HPDE6-E6E7 (cell line): ENCODE results near the gene USP44.

ENCODE experiments used
- DNase-seq: peaks from one replicate; pipeline ENCODE4 v3.0.0; 2011; ENCODE audit warnings: missing footprints; ENCODE audit errors: extremely low spot score

USP44 gene

DNA sequence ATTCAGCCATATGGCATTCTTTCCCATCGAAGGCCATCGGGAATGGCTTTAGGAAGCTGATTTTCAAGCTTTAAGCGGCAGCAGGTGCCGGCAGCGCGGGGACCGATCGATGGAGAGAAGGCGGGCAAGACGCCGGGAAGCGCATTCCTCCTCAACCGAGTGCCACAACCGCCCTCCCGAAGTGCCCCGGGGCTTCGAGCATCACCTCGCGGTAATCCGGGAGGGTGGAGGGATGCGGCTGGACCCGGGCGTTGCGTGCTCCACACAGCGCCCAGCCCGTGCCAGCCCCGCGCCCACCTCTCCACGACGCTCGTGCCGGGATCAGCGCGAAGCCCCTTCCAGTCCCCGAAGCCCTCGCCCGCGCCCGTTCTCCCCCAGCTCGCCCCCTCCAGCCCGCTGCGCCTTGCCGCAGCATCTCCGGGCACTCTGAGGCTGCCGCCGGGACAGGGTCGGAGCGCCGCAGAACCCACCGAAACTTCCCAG, 3.2 kb downstream of the USP44 start:
- DNase-seq = no peak

DNA sequence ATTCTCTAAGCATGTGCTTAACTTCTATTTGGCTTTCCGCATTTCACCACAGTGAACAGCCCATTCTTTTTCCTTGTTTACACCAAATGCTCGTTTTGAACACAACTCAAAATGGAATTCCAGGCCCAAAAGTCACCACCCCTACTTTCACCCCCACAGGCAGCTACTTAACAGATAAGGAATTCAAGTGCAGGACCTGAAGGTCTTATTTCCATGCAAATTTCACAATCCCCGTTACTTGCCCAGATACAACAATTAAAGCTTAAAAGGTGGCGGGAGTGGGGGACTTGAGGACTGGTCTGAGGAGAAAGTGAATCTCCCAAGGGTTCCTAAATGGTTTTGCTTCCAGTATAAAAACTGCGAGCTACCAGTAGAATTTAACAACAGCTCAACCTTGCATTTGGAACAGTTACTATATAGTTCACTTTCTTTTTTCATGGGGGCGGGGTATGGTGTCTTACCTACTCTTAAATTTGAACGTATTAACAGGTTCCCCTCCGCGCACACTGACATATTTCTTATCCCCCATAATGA, 3.7 kb downstream of the USP44 start:
- no peak for DNase-seq

DNA sequence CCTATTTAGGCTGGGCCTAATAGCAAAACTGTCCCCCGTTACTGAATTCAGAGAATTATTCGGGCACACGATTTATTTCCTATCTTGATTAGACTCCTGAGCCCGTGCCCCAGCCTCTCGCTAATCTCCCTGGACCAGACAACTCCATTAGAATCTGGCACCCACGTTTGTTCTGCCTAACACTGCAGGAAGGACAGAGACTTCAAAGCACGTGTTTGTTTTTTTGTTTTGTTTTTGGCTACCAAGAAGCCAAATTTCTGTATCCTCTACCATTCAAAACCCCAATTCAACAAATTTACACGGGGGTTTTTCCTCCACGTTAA, 4.8 kb downstream of the USP44 start:
- no peak for DNase-seq

DNA sequence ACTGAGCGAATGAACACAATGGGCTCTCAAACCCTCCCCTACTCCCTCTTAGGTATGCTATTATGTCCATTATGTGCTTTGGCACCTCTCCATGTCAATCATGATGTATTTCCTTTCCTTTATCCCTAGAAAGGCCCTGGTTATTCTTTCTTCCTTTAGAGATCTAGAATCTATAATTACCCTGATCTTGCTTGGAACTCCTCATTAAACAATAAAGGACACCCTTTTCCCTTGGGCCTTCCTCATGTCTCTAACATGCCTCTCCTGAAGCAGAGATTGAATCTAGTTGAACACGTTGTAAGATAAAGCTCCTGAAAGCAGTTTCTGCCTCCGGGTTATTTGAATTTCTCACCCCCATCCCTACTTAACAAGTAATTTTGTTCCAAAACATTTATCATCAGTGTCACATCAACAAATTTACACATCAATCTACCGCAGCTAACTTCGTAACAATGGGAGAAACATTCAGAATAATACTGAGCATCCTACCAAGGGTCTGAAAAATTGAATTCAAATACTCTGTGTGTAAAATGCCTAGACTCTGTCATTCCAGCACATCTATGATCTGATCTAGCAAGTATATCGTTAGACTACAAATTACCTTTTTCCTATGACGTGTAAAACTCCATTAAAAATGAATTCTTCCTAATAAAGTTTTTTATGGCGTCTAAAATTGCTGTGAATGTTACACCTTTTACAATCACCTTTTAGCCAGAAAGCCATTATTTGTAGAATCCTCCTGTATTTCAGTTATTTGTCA, 5.4 kb downstream of the USP44 start:
- DNase-seq = no peak

DNA sequence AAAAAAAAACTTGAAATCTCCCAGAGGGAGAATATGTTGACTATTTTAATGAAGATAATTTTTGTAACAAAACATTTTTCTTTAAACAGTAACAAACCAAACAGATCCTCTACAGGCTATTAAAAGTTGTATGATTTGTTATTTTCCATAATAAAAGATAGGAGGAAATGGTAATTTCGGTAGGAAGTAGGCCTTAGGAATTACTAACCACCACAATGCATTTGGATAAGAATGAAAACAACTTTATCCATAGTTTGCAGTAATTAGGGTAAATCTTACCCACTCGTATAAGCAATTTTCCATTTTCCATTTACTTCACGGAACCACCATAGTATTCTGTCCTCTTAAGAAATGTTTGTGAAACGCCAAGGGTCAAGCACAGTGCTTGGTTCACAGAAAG, 6.0 kb downstream of the USP44 start:
- no peak for DNase-seq

DNA sequence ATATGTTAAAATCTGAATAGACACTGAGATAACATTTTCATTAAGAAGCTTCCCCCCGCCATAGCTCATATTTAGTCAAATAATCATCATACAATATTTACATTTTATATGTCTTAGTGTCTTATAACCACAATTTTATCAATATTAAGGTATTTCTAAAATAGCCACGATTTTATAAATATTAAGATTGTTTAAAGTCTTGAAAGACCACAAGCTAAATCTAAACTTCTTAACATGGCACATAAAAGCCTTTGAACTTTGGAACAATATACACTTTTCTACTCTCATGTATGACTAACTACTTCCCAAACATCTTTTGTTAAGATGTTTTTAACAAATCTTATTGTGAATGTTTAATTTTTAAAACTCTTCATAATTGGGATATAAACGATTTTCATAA, 6.5 kb downstream of the USP44 start:
- no peak for DNase-seq

DNA sequence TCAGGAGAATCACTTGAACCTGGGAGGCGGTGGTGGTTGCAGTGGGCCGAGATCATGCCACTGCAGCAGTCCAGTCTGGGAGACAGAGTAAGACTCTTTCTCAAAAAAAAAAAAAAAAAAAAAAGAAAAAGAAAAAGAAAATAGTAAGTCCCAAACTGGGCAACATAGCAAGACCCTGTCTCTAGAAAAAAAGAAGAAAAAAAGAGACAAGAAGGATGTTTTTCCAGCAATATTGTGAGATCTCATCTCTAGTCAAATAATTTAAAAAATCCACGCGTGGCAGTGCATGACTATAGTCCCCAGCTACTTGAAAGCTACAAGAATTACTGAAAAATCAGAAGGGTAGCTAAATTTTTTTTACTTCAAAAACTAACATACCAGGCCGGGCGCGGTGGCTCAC, 8.0 kb downstream of the USP44 start:
- no peak for DNase-seq

DNA sequence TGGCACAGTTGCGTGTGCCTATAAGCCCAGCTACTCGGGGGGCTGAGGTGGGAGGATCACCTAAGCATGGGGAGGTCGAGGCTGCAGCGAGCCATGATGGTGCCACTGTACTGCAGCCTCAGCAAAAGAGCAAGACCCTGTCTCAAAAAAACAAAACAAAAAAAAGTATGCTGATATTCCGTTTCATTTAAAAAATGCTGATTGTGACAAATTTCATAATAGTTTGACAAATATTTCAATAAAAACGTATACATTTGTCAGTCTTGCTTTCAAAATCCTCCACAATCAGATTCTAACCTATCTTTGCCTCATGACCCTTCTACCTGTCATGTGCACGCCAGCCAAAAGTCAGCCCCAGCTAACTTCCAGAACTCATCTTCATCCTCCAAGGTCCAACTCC, 9.8 kb downstream of the USP44 start:
- no peak for DNase-seq

DNA sequence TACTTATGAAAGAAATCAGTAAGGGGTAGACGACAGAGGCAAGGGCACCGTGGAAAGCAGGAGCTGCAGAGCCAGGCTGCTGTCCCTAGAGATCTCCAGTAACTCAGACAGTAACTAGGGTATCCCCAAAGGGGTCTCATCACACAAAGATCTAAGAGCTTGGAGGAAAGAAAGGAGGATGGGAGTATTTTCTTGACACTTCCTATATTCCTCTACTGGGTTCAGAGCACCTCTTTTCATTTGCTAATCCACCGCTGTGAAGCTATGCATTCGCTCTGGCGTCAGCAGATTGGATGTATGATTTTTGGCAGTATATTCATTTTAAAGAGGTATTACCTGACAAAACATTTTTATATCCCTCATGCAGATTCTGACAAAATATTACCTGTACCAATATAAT, 12.6 kb downstream of the USP44 start:
- DNase-seq = no peak

DNA sequence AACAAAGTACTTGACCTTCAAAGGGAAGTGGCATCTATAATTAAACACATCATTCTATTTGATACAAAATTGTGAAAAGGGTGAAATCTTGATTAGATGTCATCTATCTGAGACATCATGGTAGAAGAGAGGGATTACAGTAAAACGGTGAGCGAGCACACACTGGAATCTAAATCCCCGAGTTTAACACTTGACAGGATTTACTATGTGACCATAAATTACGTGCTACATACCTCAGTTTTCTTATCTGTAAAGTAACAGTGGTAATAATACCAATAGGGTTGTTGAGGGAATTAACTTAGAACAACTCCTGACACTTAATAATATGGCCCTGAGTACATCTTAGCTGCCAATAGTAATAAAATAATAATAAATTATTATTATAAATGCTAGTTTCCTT, 13.3 kb downstream of the USP44 start:
- DNase-seq = no peak

DNA sequence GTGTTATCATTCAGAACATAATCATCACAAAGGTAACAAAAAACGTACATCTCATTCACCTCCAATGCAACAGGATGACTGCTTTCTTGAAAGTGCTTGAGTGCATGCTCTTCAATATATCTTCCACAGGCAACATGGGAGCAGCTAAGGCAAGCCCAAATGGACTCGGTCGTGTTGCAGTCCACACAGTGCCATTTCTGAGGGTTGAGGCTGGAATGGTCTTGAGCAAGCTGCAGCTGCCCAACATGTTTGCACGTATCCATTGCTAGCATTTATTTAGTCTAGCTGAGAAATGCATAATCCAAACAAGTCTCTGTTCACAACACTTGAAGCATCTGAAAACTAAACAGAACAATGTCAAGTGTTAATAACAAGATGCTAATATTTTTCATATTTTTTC, 17.3 kb downstream of the USP44 start:
- no peak for DNase-seq

DNA sequence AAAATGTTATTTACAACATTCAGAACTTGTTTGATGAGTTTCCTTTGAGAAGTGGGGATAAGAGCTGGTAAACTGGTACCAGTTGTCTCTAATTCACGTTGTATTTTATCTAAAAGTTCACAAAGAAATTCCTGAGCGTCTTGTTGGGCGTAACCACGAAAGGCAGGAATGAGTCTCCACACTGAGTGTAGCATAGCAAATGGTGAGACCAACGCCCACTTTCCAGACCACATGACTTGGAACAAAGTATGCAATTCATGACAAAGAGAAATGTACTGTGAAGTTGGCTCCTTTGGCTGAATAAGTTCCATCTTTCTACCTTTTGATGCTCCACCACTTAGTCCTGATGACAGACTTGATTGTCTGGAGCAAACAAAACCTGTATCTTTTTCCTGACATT, 18.4 kb downstream of the USP44 start:
- DNase-seq = no peak

DNA sequence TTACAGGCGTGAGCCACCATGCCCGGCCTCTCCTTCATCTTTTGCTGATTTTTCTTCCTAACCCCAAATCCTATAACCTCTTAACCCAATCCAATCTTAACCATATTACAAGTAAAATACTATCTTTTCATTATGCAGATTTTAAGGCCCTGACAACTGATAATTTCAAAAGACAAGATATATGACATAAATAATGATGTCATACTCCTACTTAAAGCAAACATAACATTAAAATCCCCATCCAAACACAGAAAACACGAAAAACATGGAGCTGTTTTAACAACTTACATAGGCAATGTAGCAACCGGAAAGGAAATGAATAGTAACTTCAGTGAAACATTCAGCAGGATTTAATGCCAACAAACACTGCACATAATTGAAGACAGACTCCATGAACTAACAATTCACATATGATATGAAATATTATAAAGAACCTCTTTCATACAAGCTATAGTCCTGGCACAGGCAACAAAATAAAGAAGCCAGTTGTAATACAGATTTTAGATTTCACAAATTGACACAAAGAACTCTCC, 21.5 kb downstream of the USP44 start:
- DNase-seq = no peak

DNA sequence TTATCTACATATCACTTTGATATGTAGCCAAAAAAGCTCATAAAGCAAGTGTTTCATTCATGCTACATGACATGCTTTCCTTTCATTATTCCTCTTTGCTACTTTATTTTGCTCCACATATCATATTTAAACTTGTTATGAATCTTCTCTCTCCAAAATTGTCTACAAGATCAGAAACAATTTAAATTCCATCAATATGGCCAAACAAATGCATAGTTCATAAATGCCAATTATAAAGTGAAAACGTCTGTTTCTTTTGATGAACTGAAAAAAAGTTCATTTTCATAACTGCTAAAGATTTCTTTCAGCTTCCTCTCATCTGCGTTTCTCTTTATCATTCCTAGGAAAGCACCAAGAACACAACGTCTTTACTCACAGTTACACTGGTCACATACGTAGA, 22.8 kb downstream of the USP44 start:
- DNase-seq = no peak

DNA sequence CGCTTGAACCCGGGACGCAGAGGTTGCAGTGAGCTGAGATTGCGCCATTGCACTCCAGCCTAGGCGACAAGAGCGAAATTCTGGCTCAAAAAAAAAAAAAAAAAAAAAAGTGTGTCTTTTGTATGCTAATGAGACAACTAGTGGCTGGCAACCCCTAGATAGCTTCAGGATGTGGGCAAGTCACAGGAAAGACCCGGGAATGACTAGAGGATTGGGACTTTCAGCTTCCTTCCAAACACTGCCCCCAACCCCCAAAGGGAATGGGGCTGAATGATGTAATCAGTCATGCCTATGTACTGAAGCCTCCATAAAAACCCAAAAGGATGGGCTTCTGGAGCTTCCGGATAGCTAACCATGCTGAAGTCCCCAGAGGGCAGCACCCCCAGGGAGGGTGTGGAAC, 28.6 kb downstream of the USP44 start:
- no peak for DNase-seq

DNA sequence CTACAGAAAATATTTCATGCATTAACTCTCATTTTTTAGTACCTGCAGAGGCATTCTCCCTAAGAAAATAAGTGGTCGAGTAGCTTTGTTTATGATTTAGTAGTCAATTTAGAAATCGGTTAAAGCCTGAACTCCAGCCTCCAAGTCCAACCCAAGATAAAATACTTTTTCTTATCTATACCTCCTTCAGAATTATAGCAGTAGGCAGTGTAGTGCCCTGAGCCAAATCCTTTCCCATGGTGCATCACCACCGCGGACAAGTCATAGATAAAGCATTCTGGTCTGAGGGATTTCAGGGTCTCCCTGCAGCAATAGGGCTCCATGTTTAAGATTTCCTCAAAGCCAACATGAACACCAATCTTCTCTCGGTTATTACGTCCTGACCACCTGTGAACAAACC, 30.5 kb downstream of the USP44 start:
- no peak for DNase-seq

DNA sequence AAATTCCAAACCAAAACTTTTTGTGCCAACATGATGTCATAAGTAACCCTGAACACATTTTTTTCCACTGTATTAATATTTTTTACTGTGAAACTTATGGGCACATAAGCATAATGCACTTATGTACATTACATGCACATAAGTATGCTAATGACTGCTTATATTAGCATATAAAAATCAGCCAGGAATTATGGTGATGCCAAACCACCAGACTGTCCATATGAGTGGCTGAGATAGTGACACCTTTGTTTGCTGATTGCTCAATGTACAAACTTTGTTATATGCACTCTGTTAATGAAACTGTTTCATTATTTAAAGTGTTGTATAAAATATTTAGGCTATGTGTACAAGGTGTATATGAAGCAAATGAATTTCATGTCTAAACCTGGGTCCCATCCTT, 32.3 kb downstream of the USP44 start:
- no peak for DNase-seq

DNA sequence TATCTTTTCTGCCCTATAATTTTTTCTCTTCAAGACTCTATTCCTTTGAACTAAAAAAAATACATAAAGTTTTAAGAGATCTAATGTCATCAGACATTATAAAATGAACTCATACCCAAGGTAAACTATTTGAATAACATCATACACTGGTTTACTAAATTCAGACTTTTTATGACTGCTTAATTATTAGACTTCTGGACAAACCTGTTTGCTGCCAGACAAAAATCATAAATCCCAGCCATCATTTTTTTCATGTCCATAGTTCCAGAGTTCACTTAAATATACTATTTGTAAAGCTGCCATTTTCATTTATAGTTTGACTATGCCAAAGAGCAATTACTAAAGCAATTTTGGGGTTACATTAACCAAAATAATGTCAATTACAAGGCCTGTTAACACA, 34.0 kb downstream of the USP44 start:
- no peak for DNase-seq

DNA sequence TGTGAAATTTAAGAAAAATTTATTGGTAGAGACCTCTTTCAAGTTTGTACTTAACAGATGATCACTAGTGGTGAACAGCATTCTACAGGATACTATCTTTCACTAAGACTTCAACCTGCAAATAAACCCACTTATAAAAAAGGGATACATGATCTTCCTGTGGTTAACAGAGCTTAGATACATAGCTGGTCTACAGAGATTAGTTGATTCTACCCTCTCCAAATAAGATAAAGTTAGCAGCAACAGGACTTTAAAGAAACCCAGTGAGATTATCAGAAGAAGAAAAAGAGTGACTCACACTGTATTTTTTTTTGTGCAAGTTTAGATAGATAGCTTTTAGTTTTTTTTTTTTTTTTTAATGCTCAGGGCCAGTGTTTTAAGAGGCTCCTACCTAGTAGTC, 34.5 kb downstream of the USP44 start:
- no peak for DNase-seq

DNA sequence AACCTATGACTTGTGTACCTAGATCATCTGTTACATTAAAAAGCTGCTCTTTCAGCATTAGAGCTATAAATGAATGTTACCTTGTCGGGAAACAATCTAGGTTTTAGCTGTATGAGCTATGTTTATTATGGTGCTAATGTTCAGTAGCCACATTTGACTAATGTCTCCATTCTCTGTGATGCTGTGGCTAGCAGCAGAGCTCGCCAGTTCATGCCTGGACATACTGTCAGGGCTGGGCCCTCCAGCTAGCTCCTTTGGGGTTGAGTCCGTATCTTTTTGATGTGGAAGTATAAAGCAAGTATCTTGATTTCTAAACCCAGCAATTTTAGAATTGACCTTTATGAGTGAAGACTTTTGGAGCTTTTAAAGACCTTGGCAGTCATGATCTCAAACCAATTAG, 36.1 kb downstream of the USP44 start:
- DNase-seq = no peak

DNA sequence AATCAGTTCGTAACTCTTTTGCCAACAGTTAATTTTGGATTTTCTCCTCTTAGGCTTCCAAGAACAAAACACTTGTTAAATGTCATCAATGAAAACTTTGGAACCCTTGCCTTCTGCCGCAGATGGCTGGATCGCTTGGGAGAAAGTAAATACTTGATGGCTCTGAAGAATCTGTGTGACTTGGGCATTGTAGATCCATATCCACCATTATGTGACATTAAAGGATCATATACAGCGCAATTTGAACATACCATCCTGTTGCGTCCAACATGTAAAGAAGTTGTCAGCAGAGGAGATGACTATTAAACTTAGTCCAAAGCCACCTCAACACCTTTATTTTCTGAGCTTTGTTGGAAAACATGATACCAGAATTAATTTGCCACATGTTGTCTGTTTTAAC, 37.7 kb downstream of the USP44 start:
- DNase-seq = no peak

DNA sequence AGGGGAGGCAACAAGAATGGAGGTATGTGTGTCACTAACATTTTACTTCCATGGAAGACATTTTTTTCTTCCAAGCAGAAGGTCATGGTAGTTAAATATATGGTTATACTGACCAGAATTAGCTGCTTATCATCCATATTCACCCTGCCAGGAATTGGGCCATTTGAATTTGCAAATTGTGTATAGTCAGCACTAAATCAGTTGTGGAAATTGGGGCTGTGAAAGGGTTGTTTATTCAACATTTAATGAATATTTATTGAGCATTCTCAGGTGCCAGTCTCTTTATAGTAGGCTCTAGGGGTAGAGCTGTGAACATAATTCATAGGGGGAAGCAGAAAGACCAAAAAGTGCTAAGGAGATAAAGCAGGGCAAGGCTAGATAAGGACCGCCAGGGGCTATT, 39.3 kb downstream of the USP44 start:
- no peak for DNase-seq

DNA sequence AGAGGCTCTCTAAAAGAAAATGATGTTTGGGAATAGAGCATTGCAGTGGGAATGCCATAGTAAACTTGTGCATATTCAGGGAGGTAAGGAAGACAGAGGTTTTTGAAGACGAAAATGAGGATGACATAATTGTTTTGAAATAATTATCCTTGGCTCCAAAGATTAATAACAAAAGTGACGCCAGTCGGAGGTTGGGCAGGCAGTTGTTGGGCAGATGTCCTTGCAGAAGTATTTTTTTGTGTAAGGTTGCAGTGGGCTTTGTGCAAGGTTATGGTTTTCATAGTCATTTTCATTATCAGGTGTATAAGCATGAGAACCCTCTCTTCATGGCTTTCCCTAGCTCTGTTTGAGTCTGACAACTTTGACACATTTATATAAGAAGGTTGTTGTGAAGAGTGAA, 42.0 kb downstream of the USP44 start:
- no peak for DNase-seq
